ENCODE data around the gene THAP4.

THAP4 gene

GRCh38 chr2:241563981-241564595, 72.9 kb downstream of the THAP4 start:
- no peak for DNase-seq (ENCODE audit: low read depth, low spot score)

- DNase-seq (ENCODE audit: low read depth, low spot score), result no peak
Measured at GRCh38 chr2:241563571-241563980, 73.4 kb downstream of the THAP4 start.

GRCh38 chr2:241563031-241563507, 73.9 kb downstream of the THAP4 start:
- DNase-seq (ENCODE audit: low read depth, low spot score), result no peak

GRCh38 chr2:241562269-241562891, 74.6 kb downstream of the THAP4 start:
- DNase-seq (ENCODE audit: low read depth, low spot score), result no peak

GRCh38 chr2:241561832-241562231, 75.1 kb downstream of the THAP4 start:
- no peak for DNase-seq (ENCODE audit: low read depth, low spot score)

GRCh38 chr2:241560883-241561474, 76.0 kb downstream of the THAP4 start:
- no peak for DNase-seq (ENCODE audit: low read depth, low spot score)

GRCh38 chr2:241560162-241560882, 76.6 kb downstream of the THAP4 start:
- DNase-seq (ENCODE audit: low read depth, low spot score), result no peak

- no peak for DNase-seq (ENCODE audit: low read depth, low spot score)
Measured at GRCh38 chr2:241559323-241560161, 77.4 kb downstream of the THAP4 start.

GRCh38 chr2:241558532-241559322, 78.2 kb downstream of the THAP4 start, which contains the start of gene BOK:
Gene BOK (plus strand): TSS chr2:241558745. CDS start chr2:241559484, 739 bp downstream.
- peak; percentile 52 for DNase-seq (ENCODE audit: low read depth, low spot score)

- DNase-seq (ENCODE audit: low read depth, low spot score), result no peak
Measured at GRCh38 chr2:241556746-241557145, 80.2 kb downstream of the THAP4 start.

GRCh38 chr2:241555711-241556110, 81.2 kb downstream of the THAP4 start:
- DNase-seq (ENCODE audit: low read depth, low spot score), result no peak

GRCh38 chr2:241554610-241555322, 82.2 kb downstream of the THAP4 start:
- DNase-seq (ENCODE audit: low read depth, low spot score), result no peak

- no peak for DNase-seq (ENCODE audit: low read depth, low spot score)
Measured at GRCh38 chr2:241553981-241554380, 83.0 kb downstream of the THAP4 start.

GRCh38 chr2:241553512-241553830, 83.5 kb downstream of the THAP4 start:
- DNase-seq (ENCODE audit: low read depth, low spot score), result no peak

GRCh38 chr2:241551998-241552737, 84.8 kb downstream of the THAP4 start:
- DNase-seq (ENCODE audit: low read depth, low spot score), result no peak

- DNase-seq (ENCODE audit: low read depth, low spot score), result no peak
Measured at GRCh38 chr2:241551599-241551997, 85.4 kb downstream of the THAP4 start.

- DNase-seq (ENCODE audit: low read depth, low spot score), result no peak
Measured at GRCh38 chr2:241550616-241551580, 86.1 kb downstream of the THAP4 start.

- DNase-seq (ENCODE audit: low read depth, low spot score), result no peak
Measured at GRCh38 chr2:241548451-241548835, 88.5 kb downstream of the THAP4 start.
